Coronary artery (tissue), 2 donors: Measurements from ENCODE around the gene MRPS2.

Experiments used
- DNase-seq: peaks from one replicate; pipeline ENCODE4 v3.0.0-alpha.2; 2017; ENCODE audit warnings: low spot score
- H3K27ac ChIP-seq, 2 donors: fragments of 200-600 bp; sonication (generic); one replicate each; pipeline ENCODE4 v1.5.1; 2016 to 2019
- H3K4me3 ChIP-seq: fragments of 200-600 bp; sonication (generic); 2 replicates; pipeline ENCODE4 v1.5.1; 2016; ENCODE audit warnings: mild to moderate bottlenecking, moderate library complexity
- TF ChIP-seq, protein P1 (sequence below): fragments of 200-600 bp; sonication (generic); IDR thresholded peaks from one replicate; pipeline ENCODE4 v1.5.1; 2019; ENCODE audit warnings: antibody characterized with exemption

MRPS2 gene

DNA sequence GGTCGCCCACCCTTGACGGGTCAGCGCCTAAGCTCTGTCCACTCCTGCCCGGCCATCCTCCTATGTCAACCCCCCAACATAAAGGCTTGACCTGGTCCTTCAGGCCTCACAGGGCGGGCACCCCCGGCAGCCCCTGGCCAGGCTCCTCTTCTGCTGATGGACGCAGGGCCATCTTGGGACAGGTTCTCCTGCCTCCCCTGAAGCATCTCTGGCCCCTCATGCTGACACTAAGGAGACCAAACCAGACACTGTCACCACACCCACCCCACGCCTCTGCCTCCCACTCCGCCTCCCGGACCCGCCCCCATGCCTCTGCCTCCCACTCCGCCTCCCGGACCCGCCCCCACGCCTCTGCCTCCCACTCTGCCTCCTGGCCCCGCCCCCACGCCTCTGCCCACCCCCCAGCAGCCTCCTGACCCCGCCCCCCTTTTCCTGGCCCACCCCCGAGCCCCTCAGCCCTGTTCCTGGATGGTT is 52.3 kb downstream of the MRPS2 start:
- TF ChIP-seq, protein P1, sequence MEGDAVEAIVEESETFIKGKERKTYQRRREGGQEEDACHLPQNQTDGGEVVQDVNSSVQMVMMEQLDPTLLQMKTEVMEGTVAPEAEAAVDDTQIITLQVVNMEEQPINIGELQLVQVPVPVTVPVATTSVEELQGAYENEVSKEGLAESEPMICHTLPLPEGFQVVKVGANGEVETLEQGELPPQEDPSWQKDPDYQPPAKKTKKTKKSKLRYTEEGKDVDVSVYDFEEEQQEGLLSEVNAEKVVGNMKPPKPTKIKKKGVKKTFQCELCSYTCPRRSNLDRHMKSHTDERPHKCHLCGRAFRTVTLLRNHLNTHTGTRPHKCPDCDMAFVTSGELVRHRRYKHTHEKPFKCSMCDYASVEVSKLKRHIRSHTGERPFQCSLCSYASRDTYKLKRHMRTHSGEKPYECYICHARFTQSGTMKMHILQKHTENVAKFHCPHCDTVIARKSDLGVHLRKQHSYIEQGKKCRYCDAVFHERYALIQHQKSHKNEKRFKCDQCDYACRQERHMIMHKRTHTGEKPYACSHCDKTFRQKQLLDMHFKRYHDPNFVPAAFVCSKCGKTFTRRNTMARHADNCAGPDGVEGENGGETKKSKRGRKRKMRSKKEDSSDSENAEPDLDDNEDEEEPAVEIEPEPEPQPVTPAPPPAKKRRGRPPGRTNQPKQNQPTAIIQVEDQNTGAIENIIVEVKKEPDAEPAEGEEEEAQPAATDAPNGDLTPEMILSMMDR: no peak
- no peak for DNase-seq
- no peak overlapping the region for H3K27ac ChIP-seq

More for the DNA sequence above, 52.3 kb downstream of the MRPS2 start:
- H3K4me3 ChIP-seq: no peak overlapping the region
